Smooth muscle cell (in vitro differentiated cells): ENCODE results near the gene KCNH3. TPM values are rescaled to one million over a fixed set of nuclear protein-coding genes. Genes with fewer than 3 reads are reported as not detected.
"Not testable (repeated sequence)": the region's sequence is repeated elsewhere in the genome, so short reads cannot be mapped to it uniquely, and the experiment has no call there.

Source experiments
- DNase-seq: peaks from one replicate; lab custom pipeline; 2025; ENCODE audit not compliant: unreplicated experiment; lab: John Stamatoyannopoulos, UW
- H2AFZ ChIP-seq: fragments of 200-600 bp; sonication (generic); 2 replicates; pipeline ENCODE4 v1.6.0; 2016; ENCODE audit warnings: antibody characterized with exemption, low read depth, mild to moderate bottlenecking
- H3F3A ChIP-seq: fragments of 200-600 bp; sonication (generic); 2 replicates; pipeline ENCODE4 v1.6.0; 2017; ENCODE audit warnings: antibody characterized with exemption, low read depth
- H3K27ac ChIP-seq: fragments of 200-600 bp; sonication (generic); 2 replicates; pipeline ENCODE4 v1.5.1; 2016; ENCODE audit warnings: low read depth, mild to moderate bottlenecking
- H3K27me3 ChIP-seq: fragments of 200-600 bp; sonication (generic); 2 replicates; pipeline ENCODE4 v1.6.1; 2016; ENCODE audit warnings: low read depth, mild to moderate bottlenecking
- H3K36me3 ChIP-seq: fragments of 200-600 bp; sonication (generic); 2 replicates; pipeline ENCODE4 v1.5.1; 2016; ENCODE audit warnings: low read depth
- H3K4me1 ChIP-seq: fragments of 200-600 bp; sonication (generic); 2 replicates; pipeline ENCODE4 v1.5.1; 2016; ENCODE audit warnings: low read depth
- H3K4me2 ChIP-seq: fragments of 200-600 bp; sonication (generic); 2 replicates; pipeline ENCODE4 v1.6.0; 2016; ENCODE audit warnings: mild to moderate bottlenecking
- H3K4me3 ChIP-seq: fragments of 200-600 bp; sonication (generic); 2 replicates; pipeline ENCODE4 v1.5.1; 2016; ENCODE audit warnings: mild to moderate bottlenecking
- H3K79me2 ChIP-seq: fragments of 200-600 bp; sonication (generic); 2 replicates; pipeline ENCODE4 v1.6.0; 2016; ENCODE audit warnings: low read depth, mild to moderate bottlenecking
- H3K9ac ChIP-seq: fragments of 200-600 bp; sonication (generic); 2 replicates; pipeline ENCODE4 v1.6.0; 2016; ENCODE audit warnings: low read depth
- H3K9me3 ChIP-seq: fragments of 200-600 bp; sonication (generic); replicated peaks from 2 replicates; pipeline ENCODE4 v1.5.1; 2016; ENCODE audit warnings: low read depth
- H4K20me1 ChIP-seq: fragments of 200-600 bp; sonication (generic); 2 replicates; pipeline ENCODE4 v1.6.0; 2016; ENCODE audit warnings: low read depth
- WGBS: methylation state at CpG from one replicate; pipeline ENCODE4 v1.1.7; 2016; ENCODE audit warnings: low lambda C conversion rate; 5-methylcytosine and 5-hydroxymethylcytosine counted together
- polyA plus RNA-seq: library from polyadenylated mRNA; unstranded; fragments of >200 nt; fragmentation: Nextera tagmentation; extraction: Ambion mirVana; gene quantifications from 2 replicates; pipeline ENCODE4 v1.2.1, GENCODE V29; 2016
- total RNA-seq: library from RNA; depleted of rRNA; stranded (reverse); fragments of >200 nt; gene quantifications from 2 replicates; pipeline ENCODE4 v1.2.3, GENCODE V29; 2014
- TF ChIP-seq, protein P1 (sequence below): fragments of 200-600 bp; sonication (generic); IDR thresholded peaks from 2 replicates; pipeline ENCODE4 v1.5.1; 2017; ENCODE audit warnings: borderline replicate concordance, mild to moderate bottlenecking, antibody characterized with exemption; ENCODE audit not compliant: insufficient read depth, poor library complexity, severe bottlenecking

Gene KCNH3
- total and polyA plus RNA-seq, 2 experiments from 2014 or later, result 0.09 to 0.94 TPM

- Histone ChIP-seq H3K36me3 (no peaks in the 10 kb centered on the region), H3K4me1 (no peaks in the 10 kb centered on the region), H3K9ac (no peak overlapping the region), H3K9me3 (no peaks in the 10 kb centered on the region), H3K4me3 (no peak overlapping the region), H3K27me3 (no peaks in the 10 kb centered on the region), H3K4me2 (no peak overlapping the region), H4K20me1 (no peaks in the 10 kb centered on the region), H3F3A (peaks cover 4% of the 10 kb centered on the region), H2AFZ (no peak overlapping the region), H3K27ac (no peak overlapping the region), H3K79me2 (no peaks in the 10 kb centered on the region)
- DNase-seq, result no peak
- WGBS, result 59% methylated on average over 4 of the region's 4 CpGs
- TF ChIP-seq, protein P1, sequence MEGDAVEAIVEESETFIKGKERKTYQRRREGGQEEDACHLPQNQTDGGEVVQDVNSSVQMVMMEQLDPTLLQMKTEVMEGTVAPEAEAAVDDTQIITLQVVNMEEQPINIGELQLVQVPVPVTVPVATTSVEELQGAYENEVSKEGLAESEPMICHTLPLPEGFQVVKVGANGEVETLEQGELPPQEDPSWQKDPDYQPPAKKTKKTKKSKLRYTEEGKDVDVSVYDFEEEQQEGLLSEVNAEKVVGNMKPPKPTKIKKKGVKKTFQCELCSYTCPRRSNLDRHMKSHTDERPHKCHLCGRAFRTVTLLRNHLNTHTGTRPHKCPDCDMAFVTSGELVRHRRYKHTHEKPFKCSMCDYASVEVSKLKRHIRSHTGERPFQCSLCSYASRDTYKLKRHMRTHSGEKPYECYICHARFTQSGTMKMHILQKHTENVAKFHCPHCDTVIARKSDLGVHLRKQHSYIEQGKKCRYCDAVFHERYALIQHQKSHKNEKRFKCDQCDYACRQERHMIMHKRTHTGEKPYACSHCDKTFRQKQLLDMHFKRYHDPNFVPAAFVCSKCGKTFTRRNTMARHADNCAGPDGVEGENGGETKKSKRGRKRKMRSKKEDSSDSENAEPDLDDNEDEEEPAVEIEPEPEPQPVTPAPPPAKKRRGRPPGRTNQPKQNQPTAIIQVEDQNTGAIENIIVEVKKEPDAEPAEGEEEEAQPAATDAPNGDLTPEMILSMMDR, result no peak
These were observed 31.7 kb upstream of the KCNH3 start for GRCh38 chr12:49507139-49507538.

DNA sequence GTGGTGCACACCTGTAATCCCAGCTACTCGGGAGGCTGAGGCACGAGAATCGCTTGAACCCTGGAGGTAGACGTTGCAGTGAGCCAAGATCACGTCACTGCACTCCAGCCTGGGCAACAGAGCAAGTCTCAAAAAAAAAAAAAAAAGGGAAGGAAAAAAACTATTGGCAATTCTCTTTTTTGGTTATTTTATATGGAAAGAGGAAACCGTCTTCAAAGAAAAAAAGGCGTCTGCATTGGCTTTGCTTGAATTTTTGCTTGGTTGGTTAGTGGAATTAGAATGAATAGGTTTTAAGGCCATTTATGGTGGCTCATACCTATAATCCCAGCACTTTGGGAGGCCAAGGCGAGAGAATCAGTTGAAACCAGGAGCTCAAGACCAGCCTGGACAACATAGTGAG is 29.1 kb upstream of the KCNH3 start:
- not testable (repeated sequence) for H3K9me3 ChIP-seq, H3K27me3 ChIP-seq, H3K4me3 ChIP-seq, H3F3A ChIP-seq, H3K4me2 ChIP-seq, DNase-seq, H3K36me3 ChIP-seq, H2AFZ ChIP-seq, H3K27ac ChIP-seq, H3K79me2 ChIP-seq, H3K4me1 ChIP-seq, H4K20me1 ChIP-seq, H3K9ac ChIP-seq
- 98% methylated on average over 8 of the region's 8 CpGs for WGBS

GRCh38 chr12:49511410-49511809 is 27.4 kb upstream of the KCNH3 start:
- no peak overlapping the region for H3K4me3 ChIP-seq
- H3K4me1 ChIP-seq, result no peaks in the 10 kb centered on the region
- no peaks in the 10 kb centered on the region for H3K27me3 ChIP-seq
- no peak overlapping the region for H2AFZ ChIP-seq
- H3K9ac ChIP-seq, result no peak overlapping the region
- H3F3A ChIP-seq, result peaks cover 4% of the 10 kb centered on the region
- DNase-seq, result no peak
- no peaks in the 10 kb centered on the region for H3K9me3 ChIP-seq
- H4K20me1 ChIP-seq, result peaks cover 3% of the 10 kb centered on the region
- H3K27ac ChIP-seq, result no peak overlapping the region
- no peaks in the 10 kb centered on the region for H3K79me2 ChIP-seq
- H3K36me3 ChIP-seq, result no peaks in the 10 kb centered on the region
- H3K4me2 ChIP-seq, result no peak overlapping the region
- TF ChIP-seq, protein P1, result no peak

GRCh38 chr12:49512546-49512945 is 26.3 kb upstream of the KCNH3 start:
- H3K27me3 ChIP-seq, result no peaks in the 10 kb centered on the region
- H3K79me2 ChIP-seq, result no peaks in the 10 kb centered on the region
- no peaks in the 10 kb centered on the region for H3K4me1 ChIP-seq
- H3F3A ChIP-seq, result no peaks in the 10 kb centered on the region
- no peak overlapping the region for H3K4me2 ChIP-seq
- no peaks in the 10 kb centered on the region for H3K9me3 ChIP-seq
- no peaks in the 10 kb centered on the region for H3K36me3 ChIP-seq
- peaks cover 3% of the 10 kb centered on the region for H4K20me1 ChIP-seq
- TF ChIP-seq, protein P1, result no peak
- H3K4me3 ChIP-seq, result no peak overlapping the region
- no peak overlapping the region for H2AFZ ChIP-seq
- no peak for DNase-seq
- 67% methylated on average over 1 of the region's 1 CpG for WGBS
- H3K9ac ChIP-seq, result no peak overlapping the region
- no peak overlapping the region for H3K27ac ChIP-seq
